DMS 273 treated with DMSO at 0.1 percent for 48 hours (cell line): ENCODE results near the gene AQP1.

Experiments
- DNase-seq: peaks from one replicate; lab custom pipeline; 2025; lab: John Stamatoyannopoulos, UW

Gene AQP1

DNA sequence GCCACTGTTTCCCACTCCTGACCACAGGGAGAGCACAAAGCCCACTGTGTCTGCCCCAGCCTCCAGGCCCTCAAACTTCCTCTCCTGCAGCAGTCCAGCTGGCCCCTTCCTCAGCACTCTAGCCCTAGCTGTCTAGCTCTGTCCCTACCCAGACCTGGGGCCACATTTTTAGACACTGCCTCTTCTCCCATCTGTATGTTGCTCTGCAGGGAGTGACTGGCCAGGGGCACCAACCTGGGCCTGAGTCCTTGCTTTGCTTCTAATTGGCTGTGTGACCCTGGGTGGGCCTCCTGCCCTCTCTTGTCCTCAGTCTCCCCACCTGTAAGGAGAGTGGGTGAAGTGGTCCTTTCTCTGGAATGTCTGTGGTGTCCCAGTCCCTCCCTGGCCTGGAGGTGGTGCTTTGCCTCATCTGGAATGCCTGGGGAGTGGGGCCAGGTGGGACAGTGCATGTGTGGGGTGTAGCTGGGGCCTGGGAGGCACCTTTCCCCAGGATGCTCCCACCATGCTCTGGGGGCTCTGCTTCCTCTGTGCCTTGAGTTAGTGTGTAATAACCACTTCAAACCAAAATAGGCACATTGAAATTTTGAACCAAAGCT lies 25.1 kb downstream of the AQP1 start:
- no peak for DNase-seq

DNA sequence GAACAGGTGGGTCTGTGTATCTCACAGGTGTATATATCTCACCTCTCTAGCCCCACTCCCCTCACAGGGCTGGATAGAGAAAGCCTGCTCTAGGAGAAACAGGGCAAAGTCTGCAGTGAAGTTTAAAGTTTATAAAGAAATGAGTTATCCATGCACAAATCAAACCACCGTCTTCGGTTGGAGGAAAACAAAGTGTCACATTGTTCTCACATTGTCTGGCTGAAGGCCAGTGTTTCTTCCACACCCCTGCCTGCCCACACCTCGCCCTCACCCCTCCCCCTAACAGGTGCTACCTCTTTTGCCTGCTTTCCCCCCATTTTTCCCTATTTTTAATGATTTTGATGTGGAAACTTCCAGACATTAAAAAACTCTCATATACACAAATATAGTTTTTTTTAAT lies 25.8 kb downstream of the AQP1 start:
- DNase-seq: no peak

DNA sequence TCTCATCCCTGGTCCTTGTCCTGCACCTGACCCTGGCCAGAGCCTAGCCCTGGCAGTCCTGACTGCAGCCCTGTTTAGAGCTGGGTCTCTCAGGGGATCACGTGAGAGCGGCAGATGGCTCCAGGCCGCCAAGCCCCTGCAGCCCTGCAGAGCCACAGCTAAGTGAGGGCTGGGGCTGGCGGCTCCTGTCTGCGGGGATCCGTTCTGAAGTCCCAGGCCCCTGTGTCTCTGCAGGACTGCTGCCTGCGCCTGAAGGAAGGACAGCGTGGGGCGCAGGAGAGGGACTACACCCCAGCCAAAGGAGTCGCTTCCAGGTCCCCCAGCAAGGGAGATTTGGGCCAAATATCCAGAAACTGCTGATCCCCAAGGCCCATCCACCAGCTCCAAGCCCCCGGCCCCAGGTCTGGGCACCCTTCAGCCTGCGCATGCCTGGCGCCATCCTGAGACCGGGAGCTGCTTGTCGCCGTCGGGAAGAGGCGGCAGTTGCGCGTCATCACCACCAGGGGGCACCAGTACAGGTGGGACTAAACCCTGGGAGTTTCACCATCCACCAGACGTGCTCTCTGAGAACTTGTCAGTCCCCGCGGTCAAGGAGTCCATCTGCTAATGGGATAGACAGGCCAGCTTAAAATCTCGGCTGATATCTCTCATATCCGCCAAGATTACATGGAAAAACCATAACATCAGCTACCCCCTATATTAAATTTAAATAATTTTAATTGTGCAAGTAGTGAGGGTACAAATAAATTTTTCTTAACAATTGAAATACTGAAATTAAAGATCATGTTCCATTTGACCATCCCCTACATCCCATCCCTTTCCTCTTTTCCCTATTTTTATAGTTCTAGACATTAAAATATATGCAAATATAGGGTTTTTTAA lies 27.0 kb downstream of the AQP1 start:
- DNase-seq: peak; percentile 90

DNA sequence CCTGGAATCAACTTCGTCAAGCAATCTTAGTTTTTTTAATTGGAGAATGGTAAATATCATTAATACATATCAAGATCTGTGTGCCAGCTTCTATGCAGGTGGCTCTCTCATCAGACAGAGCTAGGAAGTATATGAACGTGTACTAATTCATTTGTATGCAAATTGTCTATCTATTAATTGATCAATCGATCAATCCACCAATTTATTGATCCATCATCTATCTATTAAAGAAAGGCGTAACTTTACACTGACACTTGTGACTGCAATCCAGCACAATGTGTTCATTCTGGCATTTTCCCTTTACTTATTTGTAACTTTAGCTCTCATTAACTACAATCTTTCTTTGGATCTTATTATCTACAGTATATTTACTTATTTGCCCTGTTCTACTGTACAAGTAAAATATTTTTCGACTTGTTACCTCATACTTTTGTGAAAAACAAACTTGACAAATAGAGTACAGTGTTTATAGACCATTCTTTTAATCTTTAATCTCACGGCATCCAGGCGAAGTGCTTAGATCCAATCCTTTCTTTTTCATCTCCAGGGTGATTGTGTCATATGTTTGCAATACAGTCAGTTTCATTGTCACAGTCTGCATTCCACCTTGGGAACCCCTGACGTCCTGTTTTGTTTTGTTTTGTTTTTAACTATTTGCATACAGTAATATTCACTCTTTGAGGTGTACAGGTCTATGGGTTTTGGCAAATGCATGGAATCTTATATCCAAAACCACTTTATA lies 30.1 kb downstream of the AQP1 start:
- no peak for DNase-seq

DNA sequence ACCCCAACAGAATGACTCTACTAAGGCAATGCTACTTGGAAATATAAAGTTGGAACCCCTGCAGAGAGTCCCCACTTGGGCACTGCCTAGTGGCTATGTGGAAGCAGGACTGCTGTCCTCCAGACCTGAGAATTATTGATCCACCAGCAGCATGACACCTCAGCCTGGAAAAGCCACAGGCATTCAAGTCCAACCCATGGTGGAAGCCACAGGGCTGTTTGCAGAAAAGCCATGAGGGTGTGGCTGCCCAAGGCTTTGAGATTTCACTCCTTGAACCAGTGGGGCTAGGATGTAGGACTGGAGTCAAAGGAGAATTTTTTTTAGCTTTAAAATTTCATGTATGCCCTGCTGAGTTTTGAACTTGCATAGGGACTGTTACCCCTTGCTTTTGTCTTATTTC lies 38.5 kb downstream of the AQP1 start:
- DNase-seq: no peak

DNA sequence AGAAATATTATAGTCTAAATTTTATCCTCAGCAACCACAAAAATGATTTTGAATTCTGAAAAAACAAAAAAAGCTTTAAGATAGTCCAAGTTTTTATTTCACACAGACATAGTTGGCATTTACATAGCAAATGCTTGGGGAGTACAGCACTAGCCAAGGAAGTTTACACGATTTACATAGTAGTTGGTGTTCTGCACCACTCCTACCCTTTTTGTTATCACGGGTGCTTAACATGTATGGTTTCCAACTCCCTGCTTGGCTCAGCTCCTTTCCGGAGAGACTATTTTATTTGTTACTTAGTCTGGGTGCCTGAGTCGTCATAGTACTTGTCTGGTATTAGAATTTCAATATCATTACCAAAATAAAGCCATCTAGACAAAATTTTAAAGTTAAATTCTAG lies 43.3 kb downstream of the AQP1 start:
- DNase-seq: no peak

DNA sequence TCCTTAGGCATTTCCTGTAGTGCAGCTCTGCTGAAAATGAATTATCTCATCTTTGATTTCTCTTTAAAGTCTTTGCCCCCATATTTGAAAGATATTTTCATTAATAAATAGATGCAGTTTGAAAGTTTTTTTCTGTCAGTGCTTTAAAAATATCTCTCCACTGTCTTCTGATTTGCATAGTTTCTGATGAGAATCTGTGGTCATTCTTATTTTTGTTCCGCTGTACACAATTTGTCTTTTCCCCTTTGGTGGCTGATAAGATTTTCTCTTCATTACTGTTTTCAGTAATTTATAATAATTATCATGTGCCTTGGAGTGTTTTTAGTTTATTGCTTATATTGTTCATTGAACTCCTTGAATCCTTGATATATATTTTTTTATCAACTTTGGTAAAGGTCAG lies 45.1 kb downstream of the AQP1 start:
- DNase-seq: no peak

DNA sequence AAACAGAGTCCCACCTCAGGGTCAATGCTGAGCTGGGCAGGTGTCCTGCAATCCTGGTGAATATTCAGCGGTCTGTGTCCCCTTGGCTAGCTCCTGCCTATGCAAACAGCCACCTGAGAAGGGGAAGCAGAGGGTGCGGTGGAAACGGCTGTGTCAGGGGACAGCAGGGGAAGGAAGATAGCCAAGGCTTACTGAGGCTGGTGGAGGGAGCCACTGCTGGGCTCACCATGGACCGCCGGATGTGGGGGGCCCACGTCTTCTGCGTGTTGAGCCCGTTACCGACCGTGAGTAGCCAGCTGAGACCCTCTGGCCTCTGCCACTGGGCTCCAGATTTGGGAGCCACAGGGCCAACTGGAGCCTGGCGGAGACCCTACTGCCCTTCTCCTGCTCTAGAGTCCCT lies 52.2 kb downstream of the AQP1 start, which contains the start of gene GHRHR:
GHRHR (plus strand) TSS at position 112 of the 400 bp plus-strand sequence; CDS start at position 228, 116 bp downstream.
- no peak for DNase-seq

DNA sequence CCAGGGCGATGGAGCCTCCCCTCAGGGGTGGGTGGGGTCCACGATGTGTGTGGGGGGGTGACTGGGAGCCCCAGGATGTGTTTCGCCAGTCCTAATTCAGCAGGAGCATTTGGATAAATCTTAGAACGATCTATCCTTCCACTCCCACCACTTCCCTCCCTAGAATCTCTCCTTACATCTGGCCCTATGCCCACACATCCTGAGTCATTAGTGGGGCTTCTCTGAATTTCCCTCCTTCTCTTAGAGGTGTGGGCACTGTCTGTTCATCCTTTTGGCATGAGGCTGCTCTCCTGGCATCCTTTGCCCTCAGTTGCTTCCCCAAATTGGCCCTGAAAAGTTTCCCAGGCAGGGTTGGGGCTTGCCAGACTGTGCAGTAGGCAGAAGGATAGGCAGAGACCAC lies 53.7 kb downstream of the AQP1 start:
- DNase-seq: no peak

DNA sequence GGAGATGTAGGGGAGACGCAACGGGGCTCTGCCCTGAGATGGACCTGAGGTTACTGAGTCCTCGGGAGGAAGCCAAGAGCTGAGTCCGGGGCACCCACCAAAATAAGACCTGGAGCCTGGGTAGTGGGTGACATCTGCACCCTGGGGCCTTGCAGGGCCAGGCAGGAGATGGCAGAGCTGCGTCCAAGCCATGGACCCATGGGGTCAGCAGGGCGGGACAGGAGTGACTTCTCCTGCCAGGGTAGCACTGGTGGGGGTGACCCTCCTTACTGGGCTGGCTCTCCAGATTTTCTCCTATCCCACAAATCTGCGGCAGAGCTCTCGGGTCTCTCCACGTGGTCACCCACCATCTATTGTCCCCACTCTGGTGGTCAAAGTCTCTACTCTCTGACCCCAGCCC lies 54.2 kb downstream of the AQP1 start:
- no peak for DNase-seq

DNA sequence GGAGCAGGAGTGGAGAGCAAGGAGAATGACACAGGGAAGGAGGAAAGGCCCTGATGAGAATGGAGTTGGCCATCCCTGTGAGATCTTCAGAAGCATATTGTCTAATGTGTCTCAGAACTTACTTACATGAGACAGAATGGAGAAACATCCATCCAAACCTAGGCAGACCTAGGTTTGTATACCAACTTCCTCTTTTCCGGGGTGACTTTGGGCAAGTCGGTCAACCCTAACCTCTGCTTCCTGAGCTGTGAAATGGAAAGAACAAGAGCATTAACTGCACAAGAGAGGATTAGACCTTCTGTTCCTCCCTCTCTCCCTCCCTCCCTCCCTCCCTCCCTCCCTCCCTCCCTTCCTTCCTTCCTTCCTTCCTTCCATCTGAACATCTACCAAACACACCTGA lies 56.6 kb downstream of the AQP1 start:
- DNase-seq: no peak

DNA sequence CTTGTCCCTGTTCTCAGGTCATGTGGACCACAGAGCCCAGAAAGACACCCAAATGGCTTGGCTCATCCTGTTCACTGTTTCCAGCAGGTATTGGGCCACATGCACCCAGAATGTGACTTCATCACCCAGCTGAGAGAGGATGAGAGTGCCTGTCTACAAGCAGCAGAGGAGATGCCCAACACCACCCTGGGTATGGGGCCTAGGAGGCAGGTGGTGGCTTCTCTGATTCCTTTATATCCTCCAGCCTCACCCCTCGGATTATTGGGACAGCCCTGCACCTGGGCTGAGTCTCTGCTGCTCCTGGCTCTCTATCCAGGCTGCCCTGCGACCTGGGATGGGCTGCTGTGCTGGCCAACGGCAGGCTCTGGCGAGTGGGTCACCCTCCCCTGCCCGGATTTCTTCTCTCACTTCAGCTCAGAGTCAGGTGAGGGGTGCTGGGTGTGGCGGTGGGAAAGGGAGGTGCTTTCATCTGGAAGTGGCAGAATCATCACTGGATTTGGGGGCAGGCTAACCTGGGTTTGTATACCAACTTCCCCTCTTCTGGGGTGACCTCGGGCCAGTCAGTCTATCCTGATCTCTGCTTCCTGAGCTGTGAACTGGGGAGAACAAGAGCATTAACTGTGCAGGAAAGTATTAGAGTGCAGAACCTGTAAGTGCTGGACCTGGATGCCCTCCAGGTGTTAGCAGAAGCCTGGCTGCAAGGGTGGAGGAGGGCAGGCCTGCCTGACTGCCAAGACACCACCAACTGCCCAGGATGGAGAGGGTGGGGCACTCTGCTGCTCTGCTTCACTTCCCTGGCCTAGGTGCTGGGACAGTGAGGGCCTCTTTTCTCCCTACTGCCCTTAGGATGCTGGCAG lies 57.3 kb downstream of the AQP1 start:
- DNase-seq: no peak

DNA sequence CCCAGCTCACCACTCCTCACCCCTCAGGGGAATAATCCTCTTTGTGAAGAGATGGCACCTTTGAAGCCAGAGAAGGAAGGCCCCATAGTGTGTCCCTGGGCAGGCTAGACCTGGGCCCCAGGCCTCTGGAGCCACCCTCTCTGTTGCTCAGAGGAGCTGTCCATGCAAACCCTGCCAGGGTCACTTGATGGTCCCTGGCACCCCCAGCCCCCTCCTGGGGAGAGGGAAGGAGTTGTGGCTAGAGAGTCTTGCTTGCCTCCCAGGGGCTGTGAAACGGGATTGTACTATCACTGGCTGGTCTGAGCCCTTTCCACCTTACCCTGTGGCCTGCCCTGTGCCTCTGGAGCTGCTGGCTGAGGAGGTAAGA lies 57.9 kb downstream of the AQP1 start:
- DNase-seq: no peak

DNA sequence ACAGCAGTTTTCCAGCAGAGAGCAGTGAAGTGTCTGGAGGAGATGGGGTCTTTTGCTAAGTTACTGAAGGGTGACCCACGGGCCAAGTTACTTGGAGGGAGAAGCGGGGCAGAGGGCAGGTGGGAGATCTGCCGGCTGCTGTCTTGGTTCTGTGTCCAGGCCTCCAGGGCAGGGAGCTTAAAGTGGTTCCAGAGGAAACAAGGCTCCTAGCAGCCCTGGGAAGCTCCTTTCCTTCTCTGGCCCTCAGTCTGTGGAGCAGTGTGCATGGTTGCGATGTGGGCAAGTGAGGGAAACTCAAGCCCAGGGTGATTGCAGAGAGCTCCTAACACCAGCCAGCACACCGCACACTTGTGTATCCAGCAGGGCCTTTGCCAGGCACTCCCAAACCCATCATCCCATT lies 58.4 kb downstream of the AQP1 start:
- DNase-seq: no peak

DNA sequence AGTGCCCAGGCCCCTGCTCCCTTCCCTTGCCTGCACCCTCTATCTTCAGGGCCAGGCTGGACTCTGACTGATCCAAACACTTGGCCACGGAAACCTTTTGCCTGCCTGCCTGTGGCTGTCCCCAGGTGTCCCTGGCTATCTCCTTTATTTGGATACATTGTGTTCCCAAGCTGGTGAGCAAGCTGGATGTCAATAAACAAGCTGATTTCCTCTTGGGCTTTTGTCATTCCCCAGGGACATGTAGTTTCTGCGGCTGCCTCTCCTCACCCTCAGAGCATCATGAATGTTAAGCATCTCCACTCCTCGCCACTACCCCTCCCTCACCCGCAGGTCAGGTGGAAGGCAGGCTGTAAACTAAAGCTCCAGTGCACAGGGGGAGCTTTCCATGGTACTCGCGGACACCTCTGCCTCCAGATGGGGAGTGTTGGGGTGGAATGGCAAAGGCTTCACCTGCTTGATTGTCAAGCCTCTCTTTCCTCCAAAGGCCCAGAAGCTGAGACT lies 59.0 kb downstream of the AQP1 start:
- DNase-seq: no peak

DNA sequence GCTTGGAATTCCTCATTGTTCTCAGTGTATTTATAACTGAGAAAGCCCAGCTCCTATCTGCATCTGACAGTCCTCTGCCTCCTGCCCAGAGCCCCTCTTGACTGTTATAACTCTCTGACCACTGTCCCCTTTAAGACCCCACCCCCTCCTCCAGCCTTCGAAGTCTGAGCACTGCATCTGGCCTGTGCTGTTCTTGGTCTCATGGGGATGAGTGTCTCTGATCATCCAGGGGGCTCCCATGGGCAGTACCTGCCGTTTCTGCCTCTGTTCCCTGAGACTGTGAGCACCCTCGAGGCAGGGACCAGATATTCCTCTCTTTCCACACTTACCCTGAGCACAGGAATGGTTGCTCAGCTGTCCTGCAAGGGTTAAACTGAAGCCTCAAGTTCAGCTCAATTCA lies 59.8 kb downstream of the AQP1 start:
- DNase-seq: no peak

DNA sequence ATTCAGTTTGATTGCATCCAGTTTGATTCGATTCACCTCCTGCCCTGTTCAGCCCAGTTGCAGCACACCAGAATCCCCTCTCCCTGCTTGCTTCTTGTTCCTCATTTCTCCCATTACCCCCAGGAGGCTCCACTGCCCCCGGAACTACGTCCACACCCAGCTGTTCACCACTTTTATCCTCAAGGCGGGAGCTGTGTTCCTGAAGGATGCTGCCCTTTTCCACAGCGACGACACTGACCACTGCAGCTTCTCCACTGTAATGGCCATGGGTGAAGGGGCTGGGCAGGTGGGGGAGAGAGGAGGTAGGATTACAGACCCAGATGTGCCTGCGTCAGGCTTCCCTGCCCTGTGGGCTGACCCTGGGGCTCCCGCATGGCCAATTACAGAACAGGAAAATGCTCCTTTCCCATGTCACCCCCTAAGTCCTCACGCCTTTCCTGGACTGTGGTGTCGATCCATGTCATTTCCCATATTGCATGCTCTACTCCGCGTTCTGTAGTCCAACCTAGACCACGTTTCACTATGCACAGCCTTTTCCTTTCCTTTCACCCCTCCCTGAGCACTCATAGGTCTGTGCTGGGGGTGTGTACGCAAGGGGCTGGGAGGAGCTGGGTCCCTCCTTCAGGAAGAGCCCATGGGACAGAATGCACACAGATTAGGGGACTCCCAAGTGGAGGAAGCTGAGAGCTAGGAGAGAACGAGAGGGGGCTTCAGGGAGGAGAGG lies 60.3 kb downstream of the AQP1 start:
- DNase-seq: no peak

DNA sequence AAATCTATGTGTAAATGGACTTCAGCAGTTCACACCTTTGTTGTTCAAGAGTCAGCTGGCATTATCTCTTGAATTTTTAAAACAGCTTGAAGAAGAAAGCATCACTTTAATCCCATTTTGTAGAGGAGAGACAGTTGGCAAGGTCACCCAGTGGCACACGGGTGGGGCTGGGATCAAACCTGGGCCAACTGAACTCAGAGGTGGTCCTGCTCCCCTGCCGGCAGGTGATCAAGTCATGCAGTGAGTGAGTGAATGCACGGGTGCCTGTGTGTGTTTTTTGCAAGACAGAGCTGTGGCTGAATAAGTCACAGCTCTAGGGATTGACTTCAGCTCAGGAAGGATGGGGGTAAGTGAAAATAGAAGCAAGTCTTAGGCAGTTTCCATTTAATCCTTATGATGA lies 61.6 kb downstream of the AQP1 start:
- DNase-seq: no peak

DNA sequence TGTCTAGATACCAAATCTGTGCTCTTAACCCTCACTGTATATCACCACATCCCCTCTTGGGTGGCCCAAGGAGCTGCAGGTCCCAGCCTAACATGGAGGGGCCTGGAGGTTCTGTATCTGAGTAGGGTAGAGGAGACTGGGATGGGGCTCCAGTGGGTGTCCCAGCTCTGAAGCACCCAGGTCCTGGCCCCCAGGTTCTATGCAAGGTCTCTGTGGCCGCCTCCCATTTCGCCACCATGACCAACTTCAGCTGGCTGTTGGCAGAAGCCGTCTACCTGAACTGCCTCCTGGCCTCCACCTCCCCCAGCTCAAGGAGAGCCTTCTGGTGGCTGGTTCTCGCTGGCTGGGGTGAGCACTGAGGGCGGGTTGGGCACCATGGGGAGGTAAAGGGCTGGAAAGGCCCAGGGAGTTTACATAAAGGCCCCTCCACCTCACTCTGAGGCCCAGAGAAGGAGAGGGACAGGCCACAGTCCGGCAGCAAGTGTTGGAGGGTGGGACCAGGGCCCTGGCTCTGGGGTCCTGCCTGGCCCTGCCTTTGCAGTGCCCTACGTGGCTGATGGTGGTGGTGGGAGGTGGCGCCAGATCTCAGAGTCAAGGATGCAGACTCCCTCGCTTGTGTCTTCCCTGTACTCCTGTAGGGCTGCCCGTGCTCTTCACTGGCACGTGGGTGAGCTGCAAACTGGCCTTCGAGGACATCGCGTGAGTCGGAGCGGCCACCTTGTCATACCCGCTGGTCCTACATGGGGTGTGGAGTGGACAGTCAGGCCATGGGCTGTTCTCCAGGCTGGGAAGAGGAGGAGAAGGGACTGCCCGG lies 62.3 kb downstream of the AQP1 start:
- DNase-seq: no peak

DNA sequence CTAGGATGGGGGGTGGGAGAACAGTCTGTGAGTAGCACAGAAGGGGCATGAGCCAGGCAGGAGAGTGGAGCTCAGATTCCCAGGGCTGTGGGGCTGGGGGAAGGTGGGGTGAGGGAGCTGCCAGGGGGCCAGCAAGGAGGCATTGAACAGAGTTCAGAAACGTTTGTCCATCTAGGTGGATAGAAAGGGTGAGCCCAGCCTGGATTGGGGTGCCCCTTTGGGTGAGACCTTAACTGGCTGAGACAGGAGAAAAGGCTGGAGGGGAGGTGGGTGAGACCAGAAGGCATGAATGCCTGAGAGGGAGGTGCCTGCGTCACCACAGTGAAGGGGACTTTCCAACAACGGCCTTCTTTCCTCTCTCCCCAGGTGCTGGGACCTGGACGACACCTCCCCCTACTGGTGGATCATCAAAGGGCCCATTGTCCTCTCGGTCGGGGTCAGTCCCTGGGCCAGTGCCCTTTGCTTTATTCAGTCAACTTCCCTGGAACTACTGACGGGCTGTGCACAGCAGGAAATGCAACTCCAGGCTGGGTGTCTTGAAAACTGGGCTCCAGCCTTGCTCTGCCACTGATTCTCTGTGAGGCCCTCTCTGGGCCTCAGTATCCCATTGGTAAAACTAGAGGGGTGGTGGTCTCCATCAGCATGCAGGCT lies 63.1 kb downstream of the AQP1 start:
- no peak for DNase-seq
